Lower lobe of right lung (tissue), 2 donors: ENCODE results near the gene AWAT1. TPM values are rescaled to one million over a fixed set of nuclear protein-coding genes. Genes with fewer than 3 reads are reported as not detected.
"Not testable (repeated sequence)": the region's sequence is repeated elsewhere in the genome, so short reads cannot be mapped to it uniquely, and the experiment has no call there.

Experiments
- ATAC-seq, 2 donors: fragments of 200-7000 bp; cut with Tn5 transposase; one replicate each; pipeline ENCODE4 v1.9.1; 2020 to 2022; ENCODE audit warnings: mild to moderate bottlenecking in 2 of 2, moderate library complexity in 2 of 2
- DNase-seq: peaks from one replicate; pipeline ENCODE4 v3.0.0-alpha.2; 2020
- H3K27ac ChIP-seq: fragments of 200-600 bp; one replicate; pipeline ENCODE4 v1.8.0; 2022
- H3K27me3 ChIP-seq: fragments of 200-600 bp; one replicate; pipeline ENCODE4 v1.8.0; 2022; ENCODE audit warnings: low read depth
- H3K36me3 ChIP-seq: fragments of 200-600 bp; one replicate; pipeline ENCODE4 v1.8.0; 2022; ENCODE audit warnings: mild to moderate bottlenecking
- H3K4me1 ChIP-seq: fragments of 200-600 bp; one replicate; pipeline ENCODE4 v1.8.0; 2022
- H3K4me3 ChIP-seq: fragments of 200-600 bp; one replicate; pipeline ENCODE4 v1.8.0; 2022; ENCODE audit warnings: mild to moderate bottlenecking
- H3K9me3 ChIP-seq: fragments of 200-600 bp; one replicate; pipeline ENCODE4 v1.8.0; 2022
- intact Hi-C: fragments of 100-400 bp; cut with DNase I; formaldehyde crosslinking; loops from one replicate; pipeline ENCODE4 v1.11.0; 2022
- total RNA-seq: library from RNA; stranded (reverse); fragmentation: NEBNext Ultra II Directional; extraction: Animal tissue kit (Norgen Biotek cat#: 25700); gene quantifications from one replicate; pipeline ENCODE4 v1.2.1, GENCODE V29; 2021
- TF ChIP-seq, protein P1 (sequence below): fragments of 200-600 bp; IDR thresholded peaks from one replicate; pipeline ENCODE4 v1.8.0; 2022; ENCODE audit warnings: antibody characterized with exemption, mild to moderate bottlenecking
- donor health status: DM: no; HTN: yes; CAD: no; lungs with severe emphysema.

AWAT1 gene
- total RNA-seq, 1 donor from 2014 or later: not detected

DNA sequence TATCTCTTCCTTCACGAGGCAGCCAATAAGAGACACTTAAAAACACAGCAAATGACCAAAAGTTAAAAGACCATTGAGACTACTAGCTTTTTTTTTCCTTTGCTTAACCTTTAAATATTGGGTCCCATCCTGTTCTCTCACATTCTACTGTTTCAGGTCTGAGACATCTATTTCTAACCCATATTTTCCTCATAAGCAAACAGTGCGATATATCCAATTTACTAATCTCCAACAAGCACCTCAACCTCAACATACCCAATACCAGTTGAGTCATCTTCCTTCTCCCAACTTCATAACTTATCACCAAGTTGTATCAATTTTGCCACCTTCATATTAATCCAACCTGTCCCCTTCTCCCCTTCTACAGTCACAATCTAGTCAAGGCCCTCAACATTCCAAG is 7.0 kb downstream of the AWAT1 start:
- intact Hi-C loops: no loop called here
- no peaks in the 10 kb centered on the region for H3K4me1 ChIP-seq
- no peaks in the 10 kb centered on the region for H3K9me3 ChIP-seq
- H3K27ac ChIP-seq: no peak overlapping the region
- TF ChIP-seq, protein P1, sequence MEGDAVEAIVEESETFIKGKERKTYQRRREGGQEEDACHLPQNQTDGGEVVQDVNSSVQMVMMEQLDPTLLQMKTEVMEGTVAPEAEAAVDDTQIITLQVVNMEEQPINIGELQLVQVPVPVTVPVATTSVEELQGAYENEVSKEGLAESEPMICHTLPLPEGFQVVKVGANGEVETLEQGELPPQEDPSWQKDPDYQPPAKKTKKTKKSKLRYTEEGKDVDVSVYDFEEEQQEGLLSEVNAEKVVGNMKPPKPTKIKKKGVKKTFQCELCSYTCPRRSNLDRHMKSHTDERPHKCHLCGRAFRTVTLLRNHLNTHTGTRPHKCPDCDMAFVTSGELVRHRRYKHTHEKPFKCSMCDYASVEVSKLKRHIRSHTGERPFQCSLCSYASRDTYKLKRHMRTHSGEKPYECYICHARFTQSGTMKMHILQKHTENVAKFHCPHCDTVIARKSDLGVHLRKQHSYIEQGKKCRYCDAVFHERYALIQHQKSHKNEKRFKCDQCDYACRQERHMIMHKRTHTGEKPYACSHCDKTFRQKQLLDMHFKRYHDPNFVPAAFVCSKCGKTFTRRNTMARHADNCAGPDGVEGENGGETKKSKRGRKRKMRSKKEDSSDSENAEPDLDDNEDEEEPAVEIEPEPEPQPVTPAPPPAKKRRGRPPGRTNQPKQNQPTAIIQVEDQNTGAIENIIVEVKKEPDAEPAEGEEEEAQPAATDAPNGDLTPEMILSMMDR: no peak
- H3K27me3 ChIP-seq: no peaks in the 10 kb centered on the region
- no peak overlapping the region for H3K4me3 ChIP-seq
- ATAC-seq (no peak), DNase-seq (no peak)
- H3K36me3 ChIP-seq: no peaks in the 10 kb centered on the region

DNA sequence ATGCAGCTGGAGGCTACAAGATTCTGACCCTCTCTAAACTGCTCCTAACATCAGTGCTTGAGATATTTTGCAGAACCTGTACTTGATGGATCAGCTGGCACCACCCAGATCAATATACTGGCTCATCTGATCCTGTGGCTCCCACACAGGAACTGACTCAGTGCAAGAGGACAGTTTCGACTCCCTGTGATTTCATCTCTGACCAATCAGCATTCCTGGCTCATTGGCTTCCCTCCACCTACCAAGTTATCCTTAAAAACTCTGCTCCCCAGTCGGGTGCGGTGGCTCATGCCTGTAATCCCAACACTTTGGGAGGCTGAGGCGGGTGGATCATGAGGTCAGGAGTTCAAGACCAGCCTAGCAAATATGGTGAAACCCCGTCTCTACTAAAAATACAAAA is 9.1 kb downstream of the AWAT1 start:
- H3K9me3 ChIP-seq, intact Hi-C loops, H3K27ac ChIP-seq, H3K27me3 ChIP-seq, H3K4me3 ChIP-seq, ATAC-seq, H3K4me1 ChIP-seq, DNase-seq, H3K36me3 ChIP-seq: not testable (repeated sequence)

DNA sequence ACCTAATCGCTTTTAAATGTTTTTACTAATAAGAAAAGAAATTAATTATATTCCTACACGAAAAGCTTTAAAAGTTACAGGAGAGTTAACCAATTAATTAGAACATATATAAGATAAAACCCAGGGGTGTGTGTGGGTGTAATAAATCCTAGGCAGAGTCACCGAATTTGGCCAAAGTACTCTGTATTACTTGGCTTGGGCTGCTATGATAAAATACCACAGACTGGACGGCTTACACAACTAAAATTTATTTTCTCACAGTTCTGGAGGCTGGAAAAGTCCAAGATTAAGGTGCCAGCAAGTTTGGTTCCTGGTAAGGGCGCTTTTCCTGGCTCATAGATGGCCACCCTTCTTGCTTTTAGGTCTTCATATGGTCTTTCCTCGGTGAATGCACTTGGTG is 10.4 kb downstream of the AWAT1 start:
- no peaks in the 10 kb centered on the region for H3K27me3 ChIP-seq
- DNase-seq: no peak
- no peak for ATAC-seq
- no peak overlapping the region for H3K27ac ChIP-seq
- TF ChIP-seq, protein P1: no peak
- intact Hi-C loops: no loop called here
- H3K4me1 ChIP-seq: no peaks in the 10 kb centered on the region
- H3K36me3 ChIP-seq: no peaks in the 10 kb centered on the region
- H3K9me3 ChIP-seq: no peaks in the 10 kb centered on the region
- no peak overlapping the region for H3K4me3 ChIP-seq

DNA sequence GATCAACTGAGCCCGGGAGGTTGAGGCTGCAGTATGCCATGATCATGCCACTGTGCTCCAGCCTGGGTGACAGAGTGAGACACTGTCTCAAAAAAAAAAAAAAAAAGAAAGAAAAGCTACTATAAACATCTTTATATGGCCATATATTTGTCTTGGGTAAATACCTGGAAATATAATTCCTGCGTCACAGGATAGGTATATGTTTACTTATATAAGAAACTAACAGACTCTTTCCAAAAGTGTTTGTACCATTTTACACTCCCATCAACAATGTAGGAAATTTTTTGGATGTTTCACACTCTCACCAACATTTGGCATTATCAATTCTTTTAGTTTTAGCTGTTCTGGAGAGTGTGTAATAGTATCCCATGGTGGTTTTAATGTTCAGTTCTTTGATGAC is 12.8 kb downstream of the AWAT1 start:
- TF ChIP-seq, protein P1: no peak
- Histone ChIP-seq H3K9me3 (no peaks in the 10 kb centered on the region), H3K27ac (no peak overlapping the region), H3K27me3 (no peaks in the 10 kb centered on the region), H3K36me3 (no peaks in the 10 kb centered on the region), H3K4me1 (no peaks in the 10 kb centered on the region), H3K4me3 (no peak overlapping the region)
- DNase-seq (no peak), ATAC-seq (no peak)
- intact Hi-C loops: no loop called here

GRCh38 chrX:70252491-70252890 is 18.0 kb downstream of the AWAT1 start:
- H3K36me3 ChIP-seq: no peaks in the 10 kb centered on the region
- no peaks in the 10 kb centered on the region for H3K4me1 ChIP-seq
- no peak overlapping the region for H3K4me3 ChIP-seq
- DNase-seq (no peak), ATAC-seq (no peak)
- H3K9me3 ChIP-seq: no peaks in the 10 kb centered on the region
- intact Hi-C loops: no loop called here
- H3K27ac ChIP-seq: no peak overlapping the region
- TF ChIP-seq, protein P1: no peak
- H3K27me3 ChIP-seq: no peaks in the 10 kb centered on the region

DNA sequence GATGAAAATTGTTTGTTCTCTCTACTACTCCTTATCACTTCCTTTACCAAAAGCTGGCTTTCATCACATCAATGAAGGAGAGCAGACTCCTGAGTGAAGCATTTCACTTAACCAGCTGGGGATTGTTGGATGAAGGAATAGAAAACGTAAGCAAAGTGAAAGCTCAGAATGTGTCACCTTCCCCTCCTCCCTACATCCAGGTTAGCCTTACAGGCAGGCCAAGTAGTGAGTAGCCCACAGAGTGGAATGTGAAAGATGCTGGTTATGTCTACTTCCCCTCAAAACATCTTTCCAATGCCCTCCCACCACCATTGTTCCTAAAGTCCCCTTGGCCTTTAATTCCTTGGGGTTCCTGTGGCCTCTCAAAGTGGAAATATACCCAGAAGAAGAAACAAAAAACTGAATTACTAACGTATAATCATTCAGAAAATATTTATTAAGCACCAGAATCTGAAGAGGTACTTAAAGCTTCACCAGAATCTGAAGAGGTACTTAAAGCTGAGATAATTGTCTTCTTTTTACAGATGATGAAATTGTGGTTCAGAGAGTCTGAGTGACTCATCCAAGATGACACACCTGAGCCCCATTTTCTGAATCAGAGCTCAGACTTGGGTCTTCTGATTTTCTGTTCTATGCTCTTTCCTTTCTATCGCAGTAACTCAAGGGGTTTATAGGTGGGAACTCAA is 19.1 kb downstream of the AWAT1 start:
- Histone ChIP-seq H3K36me3 (no peaks in the 10 kb centered on the region), H3K27ac (no peak overlapping the region), H3K9me3 (no peaks in the 10 kb centered on the region), H3K4me3 (no peak overlapping the region), H3K4me1 (no peaks in the 10 kb centered on the region), H3K27me3 (no peaks in the 10 kb centered on the region)
- DNase-seq (no peak), ATAC-seq (no peak)
- TF ChIP-seq, protein P1: no peak
- intact Hi-C loops: no loop called here
